Activated CD4-positive, CD25-positive, alpha-beta regulatory T cell treated with anti-CD3 and anti-CD28 coated beads, Interleukin-2, amount 50 U/mL, for 72 hours (primary cell): ENCODE data around the gene TOM1L2.
A peak's percentile ranks its signal among the peaks of the same experiment; 100 is the strongest.

Source experiments
- DNase-seq: peaks from one replicate; pipeline ENCODE4 v3.0.0; 2021

TOM1L2 gene

GRCh38 chr17:17892731-17893130 lies 79.5 kb downstream of the TOM1L2 start:
- no peak for DNase-seq

- DNase-seq: no peak
Observed at GRCh38 chr17:17892009-17892408, 80.2 kb downstream of the TOM1L2 start.

- peak; percentile 36 for DNase-seq
Observed at GRCh38 chr17:17890773-17891759, 81.1 kb downstream of the TOM1L2 start.

GRCh38 chr17:17889922-17890321 lies 82.3 kb downstream of the TOM1L2 start:
- DNase-seq: no peak

- DNase-seq: no peak
Observed at GRCh38 chr17:17888821-17889220, 83.4 kb downstream of the TOM1L2 start.

- DNase-seq: no peak
Observed at GRCh38 chr17:17888371-17888770, 83.8 kb downstream of the TOM1L2 start.

- no peak for DNase-seq
Observed at GRCh38 chr17:17887752-17888304, 84.4 kb downstream of the TOM1L2 start.

- DNase-seq: no peak
Observed at GRCh38 chr17:17886726-17887125, 85.5 kb downstream of the TOM1L2 start.

- DNase-seq: no peak
Observed at GRCh38 chr17:17886226-17886625, 86.0 kb downstream of the TOM1L2 start.

- no peak for DNase-seq
Observed at GRCh38 chr17:17884391-17885357, 87.5 kb downstream of the TOM1L2 start.

GRCh38 chr17:17883801-17884200 lies 88.4 kb downstream of the TOM1L2 start:
- DNase-seq: no peak

GRCh38 chr17:17882082-17882581 lies 90.1 kb downstream of the TOM1L2 start:
- no peak for DNase-seq

- no peak for DNase-seq
Observed at GRCh38 chr17:17880577-17881196, 91.5 kb downstream of the TOM1L2 start.

- no peak for DNase-seq
Observed at GRCh38 chr17:17877529-17878358, 94.5 kb downstream of the TOM1L2 start.

GRCh38 chr17:17876959-17877528 lies 95.2 kb downstream of the TOM1L2 start:
- DNase-seq: no peak

GRCh38 chr17:17874478-17874877 lies 97.7 kb downstream of the TOM1L2 start:
- DNase-seq: no peak

GRCh38 chr17:17873450-17873991 lies 98.7 kb downstream of the TOM1L2 start:
- no peak for DNase-seq

GRCh38 chr17:17872547-17873345 lies 99.5 kb downstream of the TOM1L2 start:
- DNase-seq: no peak

- DNase-seq: no peak
Observed at GRCh38 chr17:17871913-17872312, 100.3 kb downstream of the TOM1L2 start.

- DNase-seq: no peak
Observed at GRCh38 chr17:17870247-17870646, 102.0 kb downstream of the TOM1L2 start.
